HCT116 (cell line): ENCODE measurements around the gene EPHA8. TPM values are rescaled to one million over a fixed set of nuclear protein-coding genes. Genes with fewer than 3 reads are reported as not detected.

Experiments used
- ATAC-seq: fragments of 200-7000 bp; cut with Tn5 transposase; 2 replicates; pipeline ENCODE4 v1.9.1; 2020; ENCODE audit warnings: mild to moderate bottlenecking, moderate library complexity
- BruUV-seq: library from RNA; stranded (reverse); fragments of 400-500 nt; replicated peaks from 2 replicates; lab custom pipeline; 2021; lab: Mats Ljungman, UMichigan
- CTCF ChIA-PET: fragments of 300-600 bp; sonication (Branson Sonifier 250); formaldehyde crosslinking; loops from one replicate; lab custom pipeline; 2021; ENCODE audit warnings: antibody characterized with exemption; lab: Charles Lee
- POLR2A ChIA-PET: fragments of 300-600, 350-600 bp; sonication (Branson Sonifier 250); formaldehyde crosslinking; loops from one replicate; lab custom pipeline; 2021; ENCODE audit warnings: antibody characterized with exemption; lab: Charles Lee
- RAD21 ChIA-PET, 2 experiments: fragments of 300-600 bp; sonication (Branson Sonifier 250); formaldehyde crosslinking; loops; one replicate each; lab custom pipeline; 2023; ENCODE audit warnings: low total read pairs in 2 of 2; ENCODE audit not compliant: uncharacterized antibody in 2 of 2, unreplicated experiment in 2 of 2, low non-redundant PET in 1 of 2; lab: Charles Lee
- DNase-seq: peaks from one replicate; pipeline ENCODE4 v3.0.0-alpha.2; 2010; ENCODE audit warnings: low read depth, low spot score
- H2AFZ ChIP-seq: fragments of 200-600 bp; shearing (Covaris generic), sonication (generic); 2 replicates; pipeline ENCODE4 v1.6.1; 2017; ENCODE audit warnings: low read depth, mixed run types, mixed read lengths, antibody characterized with exemption, low read length; ENCODE audit not compliant: poor library complexity, severe bottlenecking
- H3K27ac ChIP-seq: 2 replicates; pipeline ENCODE4 v1.5.1; 2012; ENCODE audit warnings: low read depth, low read length
- H3K27me3 ChIP-seq: fragments of 200-600 bp; sonication (generic); 2 replicates; pipeline ENCODE4 v1.6.1; 2016; ENCODE audit warnings: mixed run types, low read length, mixed read lengths; ENCODE audit not compliant: insufficient read depth
- H3K36me3 ChIP-seq, 2 experiments: fragments of 200-500 bp in 1 of 2; fragments of 200-600 bp in 1 of 2; sonication (Bioruptor generic) in 1 of 2; sonication (generic) in 1 of 2; 2 replicates each; pipeline versions ENCODE4 v1.5.1 to v1.6.1; 2014 to 2016; ENCODE audit warnings: low read length in 2 of 2, inconsistent platforms in 1 of 2, mixed read lengths in 1 of 2, mixed run types in 1 of 2; ENCODE audit not compliant: insufficient read depth in 2 of 2, control insufficient read depth in 1 of 2
- H3K4me1 ChIP-seq, 2 experiments: fragments of 200-600 bp in 1 of 2; sonication (generic) in 1 of 2; 2 replicates each; pipeline versions ENCODE4 v1.5.1 to v1.6.1; 2012 to 2017; ENCODE audit warnings: low read length in 2 of 2, inconsistent platforms in 1 of 2, mild to moderate bottlenecking in 1 of 2, mixed read lengths in 1 of 2, mixed run types in 1 of 2, moderate library complexity in 1 of 2; ENCODE audit not compliant: insufficient read depth in 2 of 2, control insufficient read depth in 1 of 2
- H3K4me2 ChIP-seq: fragments of 200-600 bp; sonication (generic); 2 replicates; pipeline ENCODE4 v1.6.1; 2017; ENCODE audit warnings: mixed run types, low read length, mixed read lengths
- H3K4me3 ChIP-seq, 2 experiments: fragments of 200-600 bp in 1 of 2; sonication (generic) in 1 of 2; replicated peaks in 1 of 2; 2 replicates each; pipeline ENCODE4 v1.5.1; 2011 to 2016; ENCODE audit warnings: low read length in 2 of 2, control low read depth in 1 of 2, low read depth in 1 of 2, mild to moderate bottlenecking in 1 of 2, mixed read lengths in 1 of 2, mixed run types in 1 of 2
- H3K79me2 ChIP-seq: fragments of 200-600 bp; sonication (generic); 2 replicates; pipeline ENCODE4 v1.6.1; 2017; ENCODE audit warnings: mild to moderate bottlenecking, mixed run types, low read length, moderate library complexity, mixed read lengths; ENCODE audit not compliant: insufficient read depth
- H3K9ac ChIP-seq: fragments of 200-600 bp; sonication (generic); 2 replicates; pipeline ENCODE4 v1.6.1; 2016; ENCODE audit warnings: low read length, mixed read lengths
- H3K9me2 ChIP-seq: fragments of 200-600 bp; sonication (generic), shearing (Covaris generic); 2 replicates; pipeline ENCODE4 v1.6.1; 2017; ENCODE audit warnings: mixed run types, mild to moderate bottlenecking, moderate library complexity; ENCODE audit not compliant: insufficient read depth
- H3K9me3 ChIP-seq, 2 experiments: fragments of 200-500 bp in 1 of 2; fragments of 200-600 bp in 1 of 2; sonication (Bioruptor generic) in 1 of 2; sonication (generic) in 1 of 2; 2 replicates each; pipeline ENCODE4 v1.6.1; 2014 to 2017; ENCODE audit warnings: low read length in 2 of 2, mixed read lengths in 2 of 2, inconsistent platforms in 1 of 2, low read depth in 1 of 2, mild to moderate bottlenecking in 1 of 2, mixed run types in 1 of 2, moderate library complexity in 1 of 2; ENCODE audit not compliant: control insufficient read depth in 1 of 2, insufficient read depth in 1 of 2
- H4K20me1 ChIP-seq: fragments of 200-600 bp; sonication (generic), shearing (Covaris generic); 2 replicates; pipeline ENCODE4 v1.6.1; 2017; ENCODE audit warnings: mixed run types, mild to moderate bottlenecking, moderate library complexity; ENCODE audit not compliant: insufficient read depth
- CBX3 ChIP-seq: IDR thresholded peaks from 2 replicates; pipeline ENCODE4 v1.6.1; 2012; ENCODE audit warnings: low read depth
- EGR1 ChIP-seq: IDR thresholded peaks from 2 replicates; pipeline ENCODE4 v1.6.1; 2012; ENCODE audit warnings: low read depth
- ELF1 ChIP-seq: IDR thresholded peaks from 2 replicates; pipeline ENCODE4 v1.6.1; 2012; ENCODE audit warnings: low read depth, borderline replicate concordance
- EZH2 ChIP-seq: fragments of 200-600 bp; sonication (generic); IDR thresholded peaks from 2 replicates; pipeline ENCODE4 v1.6.1; 2017; ENCODE audit warnings: antibody characterized with exemption, mixed run types
- EZH2phosphoT487 ChIP-seq: fragments of 200-600 bp; IDR thresholded peaks from 2 replicates; pipeline ENCODE4 v1.6.1; 2018; ENCODE audit warnings: antibody characterized with exemption, borderline replicate concordance
- JUND ChIP-seq: IDR thresholded peaks from 2 replicates; pipeline ENCODE4 v1.6.1; 2012
- RAD21 ChIP-seq: IDR thresholded peaks from 2 replicates; pipeline ENCODE4 v1.6.1; 2012; ENCODE audit warnings: low read depth, mild to moderate bottlenecking
- SIN3A ChIP-seq: IDR thresholded peaks from 2 replicates; pipeline ENCODE4 v1.6.1; 2012; ENCODE audit warnings: low read depth
- SP1 ChIP-seq: IDR thresholded peaks from 2 replicates; pipeline ENCODE4 v1.6.1; 2012; ENCODE audit warnings: low read depth
- SRF ChIP-seq: IDR thresholded peaks from 2 replicates; pipeline ENCODE4 v1.6.1; 2012; ENCODE audit warnings: low read depth
- TCF7L2 ChIP-seq: IDR thresholded peaks from 2 replicates; pipeline ENCODE4 v1.7.0; 2011; ENCODE audit warnings: borderline replicate concordance, inconsistent platforms; ENCODE audit not compliant: insufficient read depth, insufficient read length; ENCODE audit errors: extremely low read depth
- YY1 ChIP-seq: IDR thresholded peaks from 2 replicates; pipeline ENCODE4 v1.6.1; 2011; ENCODE audit warnings: low read length, low read depth, moderate library complexity, mild to moderate bottlenecking; ENCODE audit not compliant: insufficient replicate concordance; ENCODE audit errors: extremely low read depth
- ZFX ChIP-seq: fragments of 450-650 bp; IDR thresholded peaks from 2 replicates; pipeline ENCODE4 v1.6.1; 2017
- ZNF274 ChIP-seq: fragments of 200-500 bp; sonication (Bioruptor generic); IDR thresholded peaks from 2 replicates; pipeline ENCODE4 v1.6.1; 2014; ENCODE audit warnings: mild to moderate bottlenecking, low read depth, low read length, inconsistent platforms
- intact Hi-C: fragments of 100-400 bp; cut with micrococcal nuclease; formaldehyde crosslinking; loops from 2 replicates; pipeline ENCODE4 v1.10.0; 2022
- total RNA-seq: library from RNA; stranded (reverse); gene quantifications from one replicate; pipeline ENCODE4 v1.2.1, GENCODE V29; 2021; ENCODE audit not compliant: unreplicated experiment

Gene EPHA8
- total RNA-seq, 1 experiment from 2014 or later, result 0.30 TPM

DNA sequence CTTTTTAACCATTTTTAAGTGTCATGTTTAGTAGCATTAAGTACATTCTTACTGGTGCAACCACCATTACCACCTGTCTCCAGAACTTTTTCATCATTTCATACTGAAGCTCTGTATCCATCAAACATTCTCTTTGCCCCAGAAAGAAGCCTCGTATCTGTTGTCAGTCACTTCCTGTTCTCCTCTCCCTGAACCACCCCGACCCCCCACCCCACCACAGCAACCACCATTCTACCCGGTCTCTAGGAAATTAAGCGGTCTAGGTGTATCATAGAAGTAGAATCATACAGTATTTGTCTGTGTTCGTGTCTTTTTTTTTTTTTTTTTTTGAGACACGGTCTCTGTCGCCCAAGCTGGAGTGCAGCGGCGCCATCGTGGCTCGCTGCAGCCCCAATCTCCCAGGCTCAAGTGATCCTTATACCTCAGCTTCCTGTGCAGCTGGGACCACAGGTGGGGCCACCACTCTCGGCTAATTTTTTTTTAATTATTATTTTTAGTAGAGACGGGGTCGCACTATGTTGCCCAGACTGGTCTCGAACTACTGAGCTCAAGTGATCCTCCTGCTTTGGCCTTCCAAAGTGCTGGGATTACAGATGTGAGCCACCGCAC is 23.7 kb upstream of the EPHA8 start:
- H3K27ac ChIP-seq, result no peak overlapping the region
- H3K4me1 ChIP-seq, result no peaks in the 10 kb centered on the region
- no peaks in the 10 kb centered on the region for H3K36me3 ChIP-seq
- no peaks in the 10 kb centered on the region for H3K79me2 ChIP-seq
- POLR2A ChIA-PET, result no interaction called here
- H2AFZ ChIP-seq, result no peak overlapping the region
- no peak overlapping the region for H3K4me2 ChIP-seq
- no peak overlapping the region for H3K4me3 ChIP-seq
- no peaks in the 10 kb centered on the region for H3K27me3 ChIP-seq
- no peak for TF ChIP-seq ELF1
- no peak for TF ChIP-seq EZH2phosphoT487
- no peak for TF ChIP-seq CBX3
- TF ChIP-seq SRF, result no peak
- no peak for TF ChIP-seq SIN3A
- TF ChIP-seq EGR1, result no peak
- no peak for TF ChIP-seq JUND
- TF ChIP-seq TCF7L2, result no peak
- no peak for TF ChIP-seq SP1
- no peak for TF ChIP-seq ZNF274
- TF ChIP-seq EZH2, result no peak
- intact Hi-C loops, result no loop called here
- no TSS peak for BruUV-seq
- H3K9ac ChIP-seq, result no peak overlapping the region
- H3K9me2 ChIP-seq, result no peaks in the 10 kb centered on the region
- ATAC-seq, result no peak
- no peaks in the 10 kb centered on the region for H4K20me1 ChIP-seq
- H3K9me3 ChIP-seq, result no peaks in the 10 kb centered on the region
- RAD21 ChIA-PET, result no interaction called here
- DNase-seq, result no peak
- CTCF ChIA-PET, result no interaction called here

DNA sequence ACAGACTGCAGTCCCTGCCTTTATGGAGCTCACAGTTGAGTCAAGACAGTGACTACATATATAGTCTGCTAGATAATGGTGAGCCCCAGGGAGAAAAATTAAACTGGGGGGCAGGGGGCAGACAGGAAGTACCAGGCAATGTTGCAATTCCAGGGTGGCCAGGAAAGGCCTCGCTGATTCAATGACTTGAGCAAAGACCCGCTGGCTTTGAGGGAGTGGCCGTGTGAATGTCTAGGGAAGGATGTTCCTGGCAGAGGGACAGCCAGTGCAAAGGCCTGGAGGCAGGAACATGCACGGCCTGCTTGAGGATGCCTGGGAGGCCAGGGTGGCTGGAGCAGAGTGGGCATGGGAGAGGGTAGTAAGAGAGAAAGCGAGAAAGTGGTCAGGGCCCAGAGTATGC is 23.0 kb upstream of the EPHA8 start:
- CTCF ChIA-PET, result no interaction called here
- intact Hi-C loops, result no loop called here
- BruUV-seq, result no TSS peak

More for the DNA sequence above, 23.0 kb upstream of the EPHA8 start:
- Histone ChIP-seq H3K9ac (no peak overlapping the region), H3K27me3 (no peaks in the 10 kb centered on the region), H3K9me2 (no peaks in the 10 kb centered on the region), H3K9me3 (no peaks in the 10 kb centered on the region), H3K4me3 (no peak overlapping the region), H3K27ac (no peak overlapping the region), H3K36me3 (no peaks in the 10 kb centered on the region), H3K4me2 (no peak overlapping the region), H3K4me1 (no peaks in the 10 kb centered on the region), H4K20me1 (no peaks in the 10 kb centered on the region), H2AFZ (no peak overlapping the region), H3K79me2 (no peaks in the 10 kb centered on the region)
- TF ChIP-seq JUND (no peak), YY1 (no peak), ZFX (no peak), EZH2 (no peak), SIN3A (no peak), EZH2phosphoT487 (no peak), RAD21 (no peak)
- POLR2A ChIA-PET, result no interaction called here
- ATAC-seq (no peak), DNase-seq (no peak)
- RAD21 ChIA-PET, result no interaction called here
